Fibroblast of lung (primary cell): ENCODE results near the gene PCDH9. TPM values are rescaled to one million over a fixed set of nuclear protein-coding genes. Genes with fewer than 3 reads are reported as not detected.

Experiments used
- DNase-seq, 2 donors: peaks; one replicate each; pipeline versions ENCODE4 v3.0.0 to v3.0.0-alpha.2; 2010; ENCODE audit warnings: low read depth in 2 of 2
- H2AFZ ChIP-seq: 2 replicates; pipeline ENCODE4 v1.5.1; 2012; ENCODE audit warnings: low read length, control low read depth, inconsistent platforms
- H3K27ac ChIP-seq: 2 replicates; pipeline ENCODE4 v1.5.1; 2011; ENCODE audit warnings: low read length, control low read depth; ENCODE audit not compliant: insufficient read depth
- H3K27me3 ChIP-seq: 2 replicates; pipeline ENCODE4 v1.5.1; 2011; ENCODE audit warnings: mild to moderate bottlenecking, low read length; ENCODE audit not compliant: control insufficient read depth, insufficient read depth
- H3K36me3 ChIP-seq: 2 replicates; pipeline ENCODE4 v1.5.1; 2011; ENCODE audit warnings: low read length; ENCODE audit not compliant: control insufficient read depth, insufficient read depth
- H3K4me1 ChIP-seq: 2 replicates; pipeline ENCODE4 v1.5.1; 2011; ENCODE audit warnings: low read length; ENCODE audit not compliant: control insufficient read depth, insufficient read depth; ENCODE audit errors: extremely low read depth
- H3K4me2 ChIP-seq: 2 replicates; pipeline ENCODE4 v1.5.1; 2011; ENCODE audit warnings: low read length, control low read depth; ENCODE audit not compliant: insufficient read depth; ENCODE audit errors: extremely low read depth
- H3K4me3 ChIP-seq, 4 experiments: fragments of 200-600 bp in 1 of 4; sonication (generic) in 1 of 4; replicated peaks in 1 of 4; 2 replicates each; pipeline ENCODE4 v1.5.1; 2011 to 2016; ENCODE audit warnings: low read length in 4 of 4, low read depth in 3 of 4, mild to moderate bottlenecking in 3 of 4, control low read depth in 2 of 4, inconsistent platforms in 1 of 4, mixed read lengths in 1 of 4; ENCODE audit not compliant: insufficient read depth in 1 of 4; ENCODE audit errors: control extremely low read depth in 1 of 4
- H3K79me2 ChIP-seq: 2 replicates; pipeline ENCODE4 v1.5.1; 2012; ENCODE audit warnings: mild to moderate bottlenecking, low read length, inconsistent platforms; ENCODE audit not compliant: control insufficient read depth, insufficient read depth
- H3K9ac ChIP-seq: 2 replicates; pipeline ENCODE4 v1.5.1; 2011; ENCODE audit warnings: mild to moderate bottlenecking, low read length, control low read depth; ENCODE audit not compliant: insufficient read depth
- H3K9me3 ChIP-seq: 2 replicates; pipeline ENCODE4 v1.5.1; 2012; ENCODE audit warnings: low read depth, low read length; ENCODE audit not compliant: control insufficient read depth, insufficient read depth
- H4K20me1 ChIP-seq: 2 replicates; pipeline ENCODE4 v1.5.1; 2011; ENCODE audit warnings: low read length; ENCODE audit not compliant: control insufficient read depth, insufficient read depth; ENCODE audit errors: extremely low read depth
- CTCF ChIP-seq, 2 donors: IDR thresholded peaks in 1 of 2; conservative IDR thresholded peaks in 1 of 2; 1 replicate in 1 of 2; 2 replicates in 1 of 2; pipeline ENCODE4 v1.5.1; 2011 to 2012; ENCODE audit warnings: low read length in 2 of 2, control low read depth in 1 of 2, inconsistent platforms in 1 of 2, low read depth in 1 of 2, mild to moderate bottlenecking in 1 of 2
- EZH2 ChIP-seq: IDR thresholded peaks from 2 replicates; pipeline ENCODE4 v1.5.1; 2012; ENCODE audit warnings: low read length, control low read depth, mild to moderate bottlenecking; ENCODE audit errors: missing control alignments
- polyA plus RNA-seq, 2 donors: library from polyadenylated mRNA; depleted of rRNA in 1 of 2; stranded (reverse) in 1 of 2; unstranded in 1 of 2; fragments of >200 nt; gene quantifications; 2 replicates each; pipeline ENCODE4 v1.2.1, GENCODE V29; 2011 to 2012; ENCODE audit warnings: missing spikeins in 1 of 2
- total RNA-seq: library from RNA; depleted of rRNA; stranded (reverse); fragments of >200 nt; gene quantifications from 2 replicates; pipeline ENCODE4 v1.2.1, GENCODE V29; 2014

PCDH9 gene
- total and polyA plus RNA-seq, 2 donors (not counting 1 experiment from before 2014, with no cell fraction given) = 0.50 to 0.67 TPM

- Histone ChIP-seq H3K9me3 (no peaks in the 10 kb centered on the region), H3K4me3 (no peak overlapping the region), H3K4me2 (no peak overlapping the region), H3K36me3 (no peaks in the 10 kb centered on the region), H3K27me3 (no peaks in the 10 kb centered on the region), H4K20me1 (no peaks in the 10 kb centered on the region), H3K4me1 (no peaks in the 10 kb centered on the region), H3K27ac (no peak overlapping the region), H3K79me2 (no peaks in the 10 kb centered on the region), H3K9ac (no peak overlapping the region), H2AFZ (no peak overlapping the region)
- TF ChIP-seq EZH2 (no peak), CTCF (conservative IDR thresholded peaks at IDR 0.05 in 1 of 2, IDR thresholded peaks at IDR 0.05 in 1 of 2; ENCODE audit: low read depth in 1 of 2, low read length in 2 of 2) (no peak)
- DNase-seq = no peak
Observed at GRCh38 chr13:67184247-67184646, 45.9 kb downstream of the PCDH9 start.

- Histone ChIP-seq H3K9ac (no peak overlapping the region), H3K4me1 (no peaks in the 10 kb centered on the region), H3K4me2 (no peak overlapping the region), H3K36me3 (no peaks in the 10 kb centered on the region), H3K27ac (no peak overlapping the region), H3K4me3 (no peak overlapping the region), H4K20me1 (no peaks in the 10 kb centered on the region), H3K79me2 (no peaks in the 10 kb centered on the region), H3K9me3 (no peaks in the 10 kb centered on the region), H3K27me3 (no peaks in the 10 kb centered on the region), H2AFZ (no peak overlapping the region)
- DNase-seq = no peak
- TF ChIP-seq CTCF (conservative IDR thresholded peaks at IDR 0.05 in 1 of 2, IDR thresholded peaks at IDR 0.05 in 1 of 2; ENCODE audit: low read depth in 1 of 2, low read length in 2 of 2) (no peak), EZH2 (no peak)
Observed at GRCh38 chr13:67183151-67183550, 47.0 kb downstream of the PCDH9 start.

GRCh38 chr13:67175836-67176459, 54.2 kb downstream of the PCDH9 start:
- Histone ChIP-seq H2AFZ (no peak overlapping the region), H3K4me3 (no peak overlapping the region), H3K4me1 (no peaks in the 10 kb centered on the region), H3K9me3 (no peaks in the 10 kb centered on the region), H3K9ac (no peak overlapping the region), H3K27me3 (no peaks in the 10 kb centered on the region), H3K4me2 (no peak overlapping the region), H3K36me3 (no peaks in the 10 kb centered on the region), H3K79me2 (no peaks in the 10 kb centered on the region), H4K20me1 (no peaks in the 10 kb centered on the region), H3K27ac (no peak overlapping the region)
- no peak for DNase-seq
- TF ChIP-seq EZH2 (no peak), CTCF (conservative IDR thresholded peaks at IDR 0.05 in 1 of 2, IDR thresholded peaks at IDR 0.05 in 1 of 2; ENCODE audit: low read depth in 1 of 2, low read length in 2 of 2) (no peak)
